ENCODE measurements around the gene FAM135A.
"Not testable (repeated sequence)": the region's sequence is repeated elsewhere in the genome, so short reads cannot be mapped to it uniquely, and the experiment has no call there.

FAM135A gene

DNA sequence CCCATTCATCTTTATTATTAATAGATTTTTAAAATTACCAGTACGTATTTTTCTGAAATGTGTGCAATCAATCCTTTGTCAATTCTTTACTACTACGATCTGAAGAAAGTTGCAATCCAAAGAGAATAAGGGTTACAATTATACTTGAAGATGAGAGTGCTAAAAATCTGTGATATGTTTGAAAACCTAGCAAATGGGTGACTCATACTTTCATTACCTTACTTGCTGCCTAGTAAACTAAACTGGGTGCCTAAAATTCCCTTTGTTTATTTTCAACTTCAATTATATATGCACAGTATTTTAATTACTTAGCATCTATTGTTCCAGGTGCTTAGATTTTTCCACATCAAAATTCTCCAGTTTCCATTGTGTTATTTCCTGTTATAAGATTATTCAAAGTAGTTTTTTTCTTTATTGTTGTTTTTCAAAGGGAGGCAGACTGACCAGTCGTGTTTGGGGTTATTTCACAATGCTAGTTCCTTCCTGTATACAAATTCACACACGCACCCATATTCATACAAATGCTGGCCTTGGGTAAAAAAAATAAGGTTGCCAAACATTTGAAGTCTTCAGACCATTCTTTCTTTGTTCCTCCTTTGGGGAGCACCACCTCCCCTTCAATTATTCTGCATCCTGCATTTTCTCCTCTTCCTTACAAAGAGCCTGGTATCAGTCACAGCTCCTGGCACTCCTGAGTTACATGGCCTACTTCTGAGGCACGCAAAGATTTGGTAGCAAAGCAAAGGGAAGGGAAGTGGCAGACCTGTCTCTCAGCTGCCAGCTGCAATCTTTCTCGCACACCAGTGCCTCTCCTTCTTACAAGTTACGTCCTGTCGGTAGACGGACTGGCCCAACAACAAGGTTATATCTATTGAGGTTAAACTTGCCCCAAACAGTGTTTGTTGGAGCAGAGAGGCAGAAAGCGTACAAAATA is 16.2 kb upstream of the FAM135A start:
- no peak for DNase-seq

DNA sequence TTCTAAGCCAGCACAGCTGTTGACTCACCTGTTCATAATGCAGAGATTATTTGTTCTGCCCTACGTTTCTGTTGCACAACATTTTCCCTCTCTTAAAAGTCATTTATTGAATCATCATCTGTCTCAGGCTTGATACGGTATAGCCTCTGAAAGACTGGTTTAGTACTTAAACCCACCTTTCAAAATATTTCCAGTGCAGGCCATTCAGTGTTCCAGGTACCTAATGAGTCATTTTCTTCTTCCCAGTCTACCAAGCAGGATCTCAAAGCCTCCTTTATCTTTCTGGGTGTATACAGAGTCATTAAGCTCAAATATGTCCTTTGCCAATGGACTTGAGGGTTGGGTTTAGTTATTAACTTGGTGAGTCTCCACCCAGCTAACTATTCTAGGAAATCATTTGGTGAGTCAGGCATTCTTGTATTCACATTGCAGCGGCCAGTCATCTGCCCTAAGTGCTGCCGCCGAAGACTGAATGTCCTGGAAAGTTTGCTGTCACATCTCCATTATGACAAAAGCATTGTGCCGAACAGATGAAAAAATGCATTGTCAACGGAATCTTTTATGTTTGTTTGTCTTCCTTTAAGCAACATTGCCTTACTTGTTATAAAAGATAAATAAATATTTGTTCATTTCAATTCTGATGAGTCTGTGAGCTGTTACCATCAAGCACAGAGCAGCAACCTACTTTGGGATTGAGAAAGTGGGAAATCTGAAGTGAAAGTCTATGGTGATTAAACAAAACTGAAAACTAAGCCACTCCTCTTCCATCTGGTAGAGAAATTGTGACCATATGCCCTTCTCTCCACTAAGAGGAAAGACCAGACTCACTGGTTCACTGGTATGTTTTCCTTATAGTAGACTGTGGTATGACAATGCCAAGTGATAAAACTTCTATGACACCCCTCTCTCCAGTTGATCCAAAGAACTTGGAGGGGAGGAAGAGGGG is 14.3 kb upstream of the FAM135A start:
- DNase-seq, result peak; percentile 23

DNA sequence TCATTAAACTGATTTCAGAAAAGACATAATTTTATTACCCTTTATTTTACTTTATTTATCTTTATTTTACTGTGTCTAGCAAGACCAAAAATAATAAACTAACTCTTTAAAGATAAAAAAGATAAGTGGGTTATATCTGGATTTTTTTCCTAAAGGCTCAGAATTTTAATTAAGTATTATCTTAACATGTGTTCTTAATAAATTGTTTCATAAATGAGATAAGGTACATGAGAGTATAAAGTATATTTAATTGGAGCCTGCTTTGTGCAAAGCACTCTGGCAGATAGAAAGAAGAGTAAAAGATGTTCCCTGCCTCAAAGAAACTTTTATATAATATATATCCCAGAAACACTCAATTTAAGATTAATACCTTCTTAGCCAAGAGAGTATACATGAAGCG is 8.7 kb upstream of the FAM135A start:
- no peak for DNase-seq

DNA sequence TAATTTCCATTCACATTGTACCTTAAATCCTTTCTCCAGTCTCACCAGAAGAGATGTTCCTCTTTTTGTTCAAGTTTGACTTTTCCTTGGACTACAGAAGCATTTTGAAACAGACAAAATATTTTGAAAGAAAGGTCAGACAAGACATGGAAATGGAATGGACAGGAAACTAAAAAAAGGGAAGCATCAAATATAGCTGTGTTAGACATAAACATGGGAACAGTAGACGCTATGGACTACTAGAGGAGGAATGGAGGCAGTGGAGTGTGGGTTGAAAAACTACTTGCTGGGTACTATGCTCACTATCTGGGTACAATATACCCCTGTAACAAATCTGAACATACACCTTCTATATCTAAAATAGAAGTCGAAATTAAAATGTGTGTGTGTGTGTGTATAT is 4.1 kb upstream of the FAM135A start:
- DNase-seq, result no peak

DNA sequence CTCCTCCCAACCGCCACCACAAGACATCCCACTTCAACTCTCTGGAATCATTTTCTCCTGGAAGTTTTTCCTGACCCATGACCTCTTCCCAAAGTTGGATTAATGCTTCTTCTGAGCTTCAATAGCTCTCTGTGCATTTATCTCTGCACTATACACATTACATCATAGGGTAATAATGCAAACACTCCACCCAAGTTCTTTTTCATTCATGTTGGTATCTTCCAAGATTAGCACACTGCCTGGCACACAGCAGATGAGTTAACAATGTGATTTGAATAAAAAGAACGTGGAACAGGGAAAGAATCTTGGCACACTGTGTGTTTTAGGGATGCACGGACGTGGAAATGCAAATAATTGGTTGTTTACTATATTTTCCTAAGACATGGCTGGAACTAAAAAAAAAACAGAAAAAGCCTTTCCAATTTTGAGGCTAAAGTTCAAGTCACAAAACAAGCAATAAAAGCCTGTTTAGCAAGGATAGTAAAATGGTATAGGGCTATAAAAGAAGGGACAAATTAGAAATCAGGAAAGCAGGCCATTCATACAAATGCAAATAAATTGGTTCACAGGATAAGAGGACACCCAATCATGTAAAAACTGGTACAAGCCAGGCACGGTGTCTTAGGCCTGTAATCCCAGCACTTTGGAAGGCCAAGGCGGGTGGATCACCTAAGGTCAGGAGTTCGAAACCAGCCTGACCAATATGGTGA is 1.6 kb upstream of the FAM135A start:
- no peak for DNase-seq

DNA sequence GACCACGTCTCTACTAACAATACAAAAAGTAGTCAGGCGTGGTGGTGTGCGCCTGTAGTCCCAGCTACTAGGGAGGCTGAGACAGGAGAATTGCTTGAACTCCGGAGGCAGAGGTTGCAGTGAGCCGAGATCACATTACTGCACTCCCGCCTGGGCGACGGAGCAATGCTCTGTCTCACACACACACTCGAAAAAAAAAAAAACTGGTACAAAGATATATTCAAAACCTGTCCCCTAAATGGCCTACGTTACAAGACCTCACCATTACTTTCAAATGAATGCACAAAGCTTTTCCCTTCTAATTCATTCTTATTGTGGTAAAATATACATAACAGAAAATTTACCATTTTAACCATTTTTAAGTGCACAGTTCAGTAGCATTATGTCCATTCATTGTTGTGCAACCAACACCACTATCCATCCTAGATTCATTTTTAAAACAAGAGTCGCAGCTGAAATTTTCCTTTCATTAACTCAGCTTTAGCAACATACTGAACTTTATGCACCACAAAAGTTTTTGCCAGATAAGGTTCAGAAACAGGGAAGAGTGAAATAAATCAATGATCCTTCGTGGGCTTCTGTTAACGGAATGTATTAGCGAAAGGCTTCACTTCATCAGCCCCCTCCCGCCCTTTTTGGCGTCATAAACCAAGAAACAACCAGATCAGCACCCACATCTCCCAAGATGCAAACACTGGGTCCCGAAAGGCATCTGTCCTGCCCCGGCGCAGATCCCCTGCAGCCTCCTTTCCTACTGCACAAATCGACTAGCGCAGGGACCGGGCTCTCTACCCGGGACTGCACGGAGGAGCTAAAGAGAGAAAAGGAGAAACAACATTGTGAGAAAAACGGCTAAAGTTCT is 825 bp upstream of the FAM135A start:
- DNase-seq, result no peak

DNA sequence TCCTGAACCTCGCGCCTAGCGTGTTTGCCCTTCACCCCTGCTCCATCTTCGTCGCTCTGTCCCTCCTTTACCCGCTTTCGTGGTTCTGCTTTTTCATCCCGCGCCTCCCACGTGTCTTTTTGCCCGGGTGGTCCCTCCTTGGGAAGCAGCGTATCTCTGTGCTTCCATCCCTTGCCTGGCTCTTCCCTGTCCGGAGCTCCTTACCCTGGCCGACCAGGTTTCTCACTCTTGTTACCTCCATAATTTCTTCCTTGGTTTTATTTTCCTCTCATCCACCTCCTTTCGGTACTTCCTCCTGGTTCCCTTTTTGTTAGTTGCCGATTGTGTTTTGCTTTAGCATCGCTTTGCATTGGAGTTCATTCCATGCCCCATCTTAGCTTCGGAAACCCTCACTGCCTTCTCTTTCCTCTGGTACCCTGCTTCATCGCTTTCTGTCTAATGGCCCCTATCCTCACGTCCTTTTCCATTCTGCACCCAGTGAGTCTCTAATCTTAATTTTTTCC is 735 bp downstream of the FAM135A start:
- peak; percentile 10 for DNase-seq

DNA sequence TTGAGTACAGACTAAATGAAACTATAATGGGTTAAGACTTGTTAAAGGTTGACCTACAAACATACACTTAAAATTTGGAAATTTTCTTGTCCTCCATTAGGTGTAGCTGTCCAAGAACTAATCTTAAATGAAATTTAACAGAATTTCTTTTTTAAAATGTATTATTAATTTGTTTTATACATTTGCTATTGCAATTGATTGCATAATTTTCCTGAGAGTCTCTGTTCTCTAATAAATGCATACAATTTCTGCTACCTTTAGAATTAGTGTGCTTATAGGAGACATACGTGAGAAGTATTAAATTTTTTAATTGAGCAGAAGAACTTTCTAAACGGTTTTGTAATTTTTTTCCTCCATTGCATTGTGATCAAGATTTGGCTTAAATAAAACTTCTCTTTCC is 1.5 kb downstream of the FAM135A start:
- no peak for DNase-seq

DNA sequence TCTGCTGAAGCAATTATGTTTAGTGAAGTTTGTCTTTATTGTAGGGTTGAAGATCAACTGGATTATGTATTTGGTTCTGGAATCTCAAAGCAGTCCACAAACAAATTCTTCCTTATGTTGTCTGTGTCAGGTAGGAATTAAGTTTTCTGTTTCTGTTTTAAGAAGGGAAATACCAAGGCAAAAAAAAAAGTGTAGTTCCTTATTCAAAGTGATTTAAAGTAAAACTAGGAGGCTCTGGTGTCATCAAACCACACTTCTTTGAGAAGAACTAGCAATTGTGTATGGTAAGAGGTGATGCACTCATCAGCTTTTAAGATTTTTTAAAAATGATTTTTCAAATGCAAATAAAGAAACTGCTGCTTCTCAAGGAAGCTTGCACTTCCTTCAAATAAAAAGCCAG is 1.9 kb downstream of the FAM135A start:
- DNase-seq, result no peak

DNA sequence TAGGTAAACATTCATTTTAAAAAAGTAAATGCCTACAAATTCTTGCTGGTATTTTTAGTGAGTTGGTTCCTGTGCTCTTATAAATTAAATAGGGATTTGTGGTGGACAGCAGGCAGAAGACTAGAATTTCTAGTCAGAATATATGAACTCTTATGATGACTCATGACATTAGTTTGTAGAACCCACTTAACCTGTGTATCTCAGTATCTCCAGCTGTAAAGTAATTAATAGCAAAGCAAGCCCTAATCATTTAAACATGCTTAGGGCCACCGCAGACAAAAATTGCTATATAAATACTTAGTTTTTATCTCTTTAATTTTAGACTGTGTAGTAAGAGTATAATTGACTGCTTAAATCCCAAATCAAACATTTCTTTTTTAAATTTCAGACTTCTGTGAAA is 2.4 kb downstream of the FAM135A start:
- no peak for DNase-seq

DNA sequence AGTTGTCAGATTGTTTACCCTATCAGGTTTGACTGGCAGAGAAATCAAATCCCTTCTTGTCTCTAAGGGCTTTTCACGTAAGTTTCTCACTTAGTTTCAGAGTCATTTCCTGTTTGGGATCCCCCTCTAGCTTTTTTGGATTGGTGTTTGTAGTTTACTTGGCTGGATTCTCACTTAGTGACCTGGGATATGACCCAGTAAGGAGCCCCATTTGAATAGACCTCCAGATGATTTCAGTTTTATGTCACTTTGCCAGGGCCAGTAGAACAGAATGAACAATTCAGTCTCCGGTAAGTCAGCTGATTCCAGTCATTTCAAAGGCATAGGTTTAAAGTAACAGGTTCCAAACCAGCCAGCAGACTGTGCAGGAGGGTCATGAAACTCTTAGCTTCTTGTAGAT is 8.2 kb downstream of the FAM135A start:
- DNase-seq, result no peak

DNA sequence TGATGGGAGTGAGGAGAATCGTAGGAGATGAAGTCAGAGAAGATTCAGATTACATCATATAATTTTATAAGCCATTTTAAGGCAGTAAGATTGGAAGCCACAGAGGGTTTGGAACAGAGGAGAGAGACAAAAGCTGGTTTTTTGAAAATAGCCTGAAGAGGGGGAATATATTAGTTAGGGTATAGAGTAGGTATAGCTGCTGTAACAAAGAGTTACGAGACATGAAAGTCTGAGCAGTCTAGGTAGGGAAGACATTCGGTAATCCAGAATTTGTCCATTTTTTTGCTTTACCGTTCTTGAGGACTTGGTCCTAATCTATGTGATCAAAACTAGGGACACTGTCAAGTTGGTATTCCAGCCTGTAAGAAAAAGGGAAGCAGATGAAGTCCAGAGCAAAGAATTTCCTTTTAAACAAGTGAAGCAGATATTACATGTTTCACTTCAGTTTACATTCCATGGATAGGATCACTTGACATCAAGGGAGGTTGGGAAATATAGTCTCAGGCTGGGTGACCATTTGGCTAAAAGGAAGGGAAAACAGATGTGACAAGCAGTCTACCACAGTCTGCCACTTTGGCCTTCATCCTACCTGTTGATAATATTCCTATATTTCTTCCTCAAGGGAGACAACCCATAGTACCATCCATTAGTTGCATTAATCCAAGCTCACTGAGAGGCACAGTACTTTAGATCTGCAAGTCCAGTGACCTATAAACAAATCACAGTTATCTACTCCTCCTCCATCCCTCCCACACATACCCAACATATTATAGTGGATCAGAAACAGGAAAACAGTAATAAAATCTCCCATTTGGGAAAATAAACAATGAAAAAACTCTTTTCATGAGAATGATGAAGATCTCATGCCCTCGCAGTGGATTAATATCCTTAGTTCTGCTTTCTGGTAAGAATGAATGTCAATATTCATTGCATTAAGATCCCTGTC is 10.2 kb downstream of the FAM135A start:
- DNase-seq, result no peak

DNA sequence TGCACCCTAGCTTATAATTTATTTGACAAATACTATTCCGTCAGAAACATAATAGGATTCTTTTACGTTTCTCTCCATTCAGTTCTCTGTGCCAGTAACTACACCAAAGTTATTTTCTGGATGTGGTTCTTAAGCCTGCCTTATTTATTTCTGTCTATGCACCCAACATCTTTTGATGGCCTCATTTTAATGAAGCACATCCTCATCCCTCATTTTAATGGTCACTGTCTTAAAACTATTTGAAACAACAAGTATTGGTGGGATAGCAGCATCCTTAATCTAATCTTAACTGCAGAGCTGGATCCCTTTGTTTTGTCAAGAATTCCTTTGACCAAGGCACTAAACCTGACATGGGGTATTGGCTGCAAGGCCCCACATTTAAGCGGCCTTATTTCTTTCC is 11.0 kb downstream of the FAM135A start:
- no peak for DNase-seq

DNA sequence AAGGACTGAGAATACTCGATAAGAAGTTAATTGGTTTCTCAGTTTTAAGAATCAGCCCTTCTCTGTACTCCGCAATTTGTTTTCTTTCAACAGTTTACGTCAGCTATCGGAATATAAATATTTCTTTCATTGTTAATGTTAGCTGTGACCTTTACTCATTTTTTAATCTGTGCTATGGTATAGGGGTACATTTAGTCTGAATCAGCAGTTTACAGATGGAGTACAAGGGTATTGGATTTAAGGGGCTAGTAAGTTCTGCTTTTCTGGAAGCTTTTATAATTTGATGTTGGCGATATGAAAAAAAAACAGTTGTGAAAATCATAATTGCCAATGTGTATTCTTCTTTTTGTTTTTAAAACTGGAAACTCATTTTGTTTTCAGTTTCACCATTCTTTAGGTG is 23.0 kb downstream of the FAM135A start:
- DNase-seq, result no peak

DNA sequence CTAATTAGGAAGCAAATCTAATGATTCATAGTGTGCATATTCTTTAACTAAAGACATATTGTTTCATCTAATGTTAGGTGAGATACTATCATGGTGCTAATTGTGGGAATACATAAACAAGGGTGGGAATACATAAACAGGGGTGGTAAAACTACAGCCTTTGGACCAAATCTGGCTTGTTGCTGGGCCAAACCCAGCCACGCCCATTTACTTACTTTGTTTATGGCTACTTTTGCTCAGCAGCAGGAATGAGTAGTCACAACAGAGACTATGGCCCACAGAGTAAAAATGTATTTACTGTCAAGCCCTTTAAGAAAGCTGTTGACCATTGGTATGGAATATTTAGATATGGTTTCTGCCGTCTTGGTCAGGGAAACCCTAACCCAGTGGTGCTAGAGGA is 31.7 kb downstream of the FAM135A start:
- DNase-seq, result no peak

DNA sequence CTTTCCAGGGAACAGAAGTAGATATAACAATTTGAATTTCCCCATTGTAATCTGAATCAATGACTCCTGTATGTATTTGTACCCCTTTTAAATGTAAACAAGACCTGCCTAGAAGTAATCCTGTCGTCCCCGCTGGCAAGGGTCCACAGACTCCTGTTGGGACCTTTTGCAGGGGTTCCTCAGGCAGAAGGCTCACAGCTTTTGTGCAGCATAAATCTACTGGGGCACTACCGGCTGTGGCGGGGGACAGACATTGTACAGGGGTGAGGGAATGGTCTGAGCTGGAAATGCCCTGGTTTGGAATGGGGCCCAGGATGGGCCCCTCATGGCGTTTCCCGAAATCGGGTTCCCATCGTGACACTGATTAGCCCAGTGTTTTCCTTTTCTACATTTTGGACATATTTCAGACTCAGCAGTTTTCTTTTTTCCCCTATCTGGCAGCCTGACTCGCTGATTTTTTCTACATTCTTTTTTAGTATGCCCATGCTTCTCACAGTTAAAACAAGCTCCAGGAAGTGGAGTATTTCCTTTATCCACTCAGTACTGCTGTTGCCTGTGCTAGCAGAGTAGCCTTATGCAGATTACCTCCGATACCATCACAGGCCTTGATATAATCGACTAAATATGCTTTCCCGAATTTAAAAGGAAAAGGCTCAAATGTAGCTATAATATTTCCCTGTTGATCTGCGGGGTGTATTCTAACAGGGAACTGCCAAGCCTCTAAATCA is 34.2 kb downstream of the FAM135A start:
- not testable (repeated sequence) for DNase-seq

DNA sequence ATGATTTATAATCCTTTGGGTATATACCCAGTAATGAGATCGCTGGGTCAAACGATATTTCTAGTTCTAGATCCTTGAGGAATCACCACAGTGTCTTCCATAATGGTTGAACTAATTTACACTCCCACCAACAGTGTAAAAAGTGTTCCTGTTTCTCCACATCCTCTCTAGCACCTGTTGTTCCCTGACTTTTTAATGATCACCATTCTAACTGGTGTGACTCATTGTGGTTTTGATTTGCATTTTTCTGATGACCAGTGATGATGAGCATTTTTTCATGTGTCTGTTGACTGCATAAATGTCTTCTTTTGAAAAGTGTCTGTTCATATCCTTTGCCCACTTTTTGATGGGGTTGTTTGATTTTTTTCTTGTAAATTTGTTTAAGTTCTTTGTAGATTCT is 40.6 kb downstream of the FAM135A start:
- DNase-seq, result peak; percentile 13

DNA sequence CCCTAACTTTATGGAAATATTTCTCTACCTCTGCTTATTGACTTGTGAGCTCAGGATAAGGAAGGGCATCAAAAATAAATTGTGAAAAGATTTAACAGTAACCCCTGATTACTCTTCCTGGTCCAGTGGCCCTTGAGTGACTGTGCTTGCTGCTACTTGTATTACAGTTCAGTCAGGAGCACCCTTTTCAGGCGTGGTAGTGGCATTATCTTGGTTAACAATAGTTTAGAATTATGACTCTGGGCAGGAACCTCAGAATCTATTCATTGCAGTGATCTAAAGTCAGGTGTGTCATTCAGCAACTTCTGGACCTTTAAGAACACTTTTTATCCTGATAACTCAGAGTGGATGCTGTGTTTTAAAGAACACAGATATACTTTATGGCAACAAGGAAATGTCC is 43.4 kb downstream of the FAM135A start:
- DNase-seq, result no peak

DNA sequence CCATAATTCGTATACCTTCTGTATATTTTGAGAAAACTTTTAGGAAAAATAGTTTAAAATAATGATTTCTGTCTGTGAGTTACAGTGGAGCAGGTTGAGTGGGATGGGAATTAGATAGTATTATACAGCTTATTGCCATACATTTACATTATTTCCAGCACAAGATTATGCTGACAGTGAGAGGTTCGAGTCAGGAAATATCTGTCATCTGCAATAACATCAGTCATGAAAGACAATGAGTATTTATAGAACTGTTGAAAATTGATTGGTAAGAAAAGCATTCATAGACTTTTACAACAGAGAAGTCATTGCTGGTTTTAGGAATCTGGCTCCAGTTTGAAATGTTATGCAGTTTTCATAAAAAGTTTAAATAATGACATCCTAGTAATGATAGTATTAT is 45.9 kb downstream of the FAM135A start:
- DNase-seq, result no peak

DNA sequence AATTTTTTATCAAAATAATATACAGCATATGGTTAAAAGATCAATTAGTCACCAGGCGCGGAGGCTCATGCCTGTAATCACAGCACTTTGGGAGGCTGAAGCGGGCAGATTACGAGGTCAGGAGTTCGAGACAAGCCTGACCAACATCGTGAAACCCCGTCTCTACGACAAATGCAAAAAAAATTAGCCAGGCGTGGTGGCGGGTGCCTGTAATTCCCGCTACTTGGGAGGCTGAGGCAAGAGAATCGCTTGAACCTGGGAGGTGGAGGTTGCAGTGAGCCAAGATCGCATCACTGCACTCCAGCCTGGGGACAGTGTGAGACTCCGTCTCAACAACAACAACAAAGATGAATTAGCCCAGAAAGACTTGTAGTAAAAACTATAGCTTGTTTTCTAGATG is 46.4 kb downstream of the FAM135A start:
- DNase-seq, result not testable (repeated sequence)

Measured in fibroblast of skin of right biceps (primary cell).